Measurements from ENCODE around the gene LRPAP1.

LRPAP1 gene

GRCh38 chr4:3478446-3479357 lies 53.5 kb downstream of the LRPAP1 start:
- H3K36me3 ChIP-seq, result no peaks in the 10 kb centered on the region
- H3K9ac ChIP-seq, result 0 out of 22 replicates have a peak overlapping the region, but pooled peaks of 1 of the 11 experiments have one; percentile 17
- peaks cover 14 to 53% (median 30%) of the 10 kb centered on the region in 11 experiments for H3K27me3 ChIP-seq
- H3K4me3 ChIP-seq, result no peak overlapping the region
- H3K9me3 ChIP-seq (replicated peaks in 1 of 11), result no peaks in the 10 kb centered on the region
- H3K4me2 ChIP-seq, result peak overlapping the region in 7 of 11 experiments; percentile 57 to 81 (median 71); a peak in 10 of 22 replicates
- H4K20me1 ChIP-seq, result peaks cover 0 to 70% (median 0%) of the 10 kb centered on the region in 11 experiments; a peak in 9 of 22 replicates
- H3K27ac ChIP-seq, result no peak overlapping the region
- peaks cover 10 to 63% (median 45%) of the 10 kb centered on the region in 10 experiments for H3K4me1 ChIP-seq
- no peak for TF ChIP-seq Cebpa-rat (IDR thresholded peaks at IDR 0.05)

GRCh38 chr4:3477750-3478430 lies 54.3 kb downstream of the LRPAP1 start:
- no peak for TF ChIP-seq Cebpa-rat (IDR thresholded peaks at IDR 0.05)
- Histone ChIP-seq H3K36me3 (no peaks in the 10 kb centered on the region), H3K4me3 (no peak overlapping the region), H3K9ac (peak overlapping the region in 2 of 11 experiments; percentile 17 to 29; a peak in 1 of 22 replicates), H3K27ac (no peak overlapping the region), H3K4me1 (peaks cover 6 to 64% (median 48%) of the 10 kb centered on the region in 10 experiments; a peak in 17 of 20 replicates), H4K20me1 (peaks cover 0 to 70% (median 0%) of the 10 kb centered on the region in 11 experiments; a peak in 7 of 22 replicates), H3K27me3 (peaks cover 10 to 48% (median 25%) of the 10 kb centered on the region in 11 experiments; a peak in 19 of 22 replicates), H3K9me3 (replicated peaks in 1 of 11) (no peaks in the 10 kb centered on the region), H3K4me2 (peak overlapping the region in 10 of 11 experiments; percentile 5 to 81 (median 60); a peak in 17 of 22 replicates)

- peaks cover 0 to 62% (median 0%) of the 10 kb centered on the region in 11 experiments; a peak in 7 of 22 replicates for H4K20me1 ChIP-seq
- no peak overlapping the region for H3K27ac ChIP-seq
- H3K4me1 ChIP-seq, result peaks cover 6 to 65% (median 51%) of the 10 kb centered on the region in 10 experiments; a peak in 17 of 20 replicates
- peak overlapping the region in 2 of 11 experiments; percentile 17 to 37; a peak in 2 of 22 replicates for H3K9ac ChIP-seq
- no peak for TF ChIP-seq Cebpa-rat (IDR thresholded peaks at IDR 0.05)
- no peaks in the 10 kb centered on the region for H3K9me3 ChIP-seq (replicated peaks in 1 of 11)
- peak overlapping the region in 10 of 11 experiments; percentile 5 to 81 (median 60); a peak in 17 of 22 replicates for H3K4me2 ChIP-seq
- H3K4me3 ChIP-seq, result no peak overlapping the region
- peaks cover 10 to 41% (median 20%) of the 10 kb centered on the region in 11 experiments; a peak in 19 of 22 replicates for H3K27me3 ChIP-seq
- no peaks in the 10 kb centered on the region for H3K36me3 ChIP-seq
These were observed 55.1 kb downstream of the LRPAP1 start for GRCh38 chr4:3476936-3477749.

- H4K20me1 ChIP-seq, result peaks cover 0 to 54% (median 0%) of the 10 kb centered on the region in 11 experiments; a peak in 7 of 22 replicates
- no peaks in the 10 kb centered on the region for H3K36me3 ChIP-seq
- H3K9ac ChIP-seq, result no peak overlapping the region
- no peak overlapping the region for H3K27ac ChIP-seq
- no peak for TF ChIP-seq Cebpa-rat (IDR thresholded peaks at IDR 0.05)
- peaks cover 10 to 33% (median 20%) of the 10 kb centered on the region in 11 experiments; a peak in 19 of 22 replicates for H3K27me3 ChIP-seq
- H3K9me3 ChIP-seq (replicated peaks in 1 of 11), result no peaks in the 10 kb centered on the region
- H3K4me2 ChIP-seq, result peak overlapping the region in 5 of 11 experiments; percentile 60 to 81 (median 73); a peak in 8 of 22 replicates
- peaks cover 2 to 63% (median 46%) of the 10 kb centered on the region in 10 experiments; a peak in 17 of 20 replicates for H3K4me1 ChIP-seq
- H3K4me3 ChIP-seq, result no peak overlapping the region
These were observed 55.9 kb downstream of the LRPAP1 start for GRCh38 chr4:3476341-3476747.

GRCh38 chr4:3475713-3476260 lies 56.4 kb downstream of the LRPAP1 start:
- Histone ChIP-seq H3K9ac (no peak overlapping the region; a peak in 1 of 22 replicates), H4K20me1 (peaks cover 0 to 54% (median 0%) of the 10 kb centered on the region in 11 experiments; a peak in 6 of 22 replicates), H3K4me1 (peaks cover 0 to 57% (median 41%) of the 10 kb centered on the region in 10 experiments; a peak in 17 of 20 replicates), H3K27me3 (peaks cover 10 to 29% (median 20%) of the 10 kb centered on the region in 11 experiments; a peak in 19 of 22 replicates), H3K27ac (no peak overlapping the region), H3K9me3 (replicated peaks in 1 of 11) (no peaks in the 10 kb centered on the region), H3K4me2 (no peak overlapping the region), H3K36me3 (no peaks in the 10 kb centered on the region), H3K4me3 (no peak overlapping the region)
- no peak for TF ChIP-seq Cebpa-rat (IDR thresholded peaks at IDR 0.05)

GRCh38 chr4:3475041-3475712 lies 57.0 kb downstream of the LRPAP1 start:
- no peak overlapping the region for H3K4me2 ChIP-seq
- H3K36me3 ChIP-seq, result no peaks in the 10 kb centered on the region
- H3K9ac ChIP-seq, result no peak overlapping the region; a peak in 1 of 22 replicates
- peaks cover 10 to 29% (median 20%) of the 10 kb centered on the region in 11 experiments; a peak in 19 of 22 replicates for H3K27me3 ChIP-seq
- TF ChIP-seq Cebpa-rat (IDR thresholded peaks at IDR 0.05), result no peak
- H3K4me1 ChIP-seq, result peaks cover 0 to 51% (median 38%) of the 10 kb centered on the region in 10 experiments; a peak in 17 of 20 replicates
- H3K9me3 ChIP-seq (replicated peaks in 1 of 11), result no peaks in the 10 kb centered on the region
- H3K27ac ChIP-seq, result no peak overlapping the region
- no peak overlapping the region for H3K4me3 ChIP-seq
- peaks cover 0 to 53% (median 0%) of the 10 kb centered on the region in 11 experiments; a peak in 6 of 22 replicates for H4K20me1 ChIP-seq

- Histone ChIP-seq H3K27me3 (peaks cover 10 to 26% (median 20%) of the 10 kb centered on the region in 11 experiments; a peak in 19 of 22 replicates), H3K36me3 (no peaks in the 10 kb centered on the region), H3K9me3 (replicated peaks in 1 of 11) (no peaks in the 10 kb centered on the region), H4K20me1 (peaks cover 0 to 46% (median 0%) of the 10 kb centered on the region in 11 experiments; a peak in 5 of 22 replicates), H3K4me2 (no peak overlapping the region), H3K4me3 (no peak overlapping the region), H3K9ac (no peak overlapping the region), H3K27ac (no peak overlapping the region), H3K4me1 (peaks cover 0 to 50% (median 38%) of the 10 kb centered on the region in 10 experiments; a peak in 17 of 20 replicates)
- no peak for TF ChIP-seq Cebpa-rat (IDR thresholded peaks at IDR 0.05)
These were observed 58.0 kb downstream of the LRPAP1 start for GRCh38 chr4:3473996-3474765.
